H54 (cell line): ENCODE measurements around the gene PTPRF.

Experiments
- DNase-seq: peaks from one replicate; pipeline ENCODE4 v3.0.0; 2011; ENCODE audit warnings: low spot score, mixed read lengths; ENCODE audit not compliant: insufficient read length
- FAIRE-seq: peaks from 3 replicates; lab custom pipeline; 2011; peaks lifted over from hg19 to GRCh38; lab: Jason Lieb, UNC
- POLR2A ChIP-seq: IDR thresholded peaks from 2 replicates; pipeline ENCODE4 v1.6.1; 2011; ENCODE audit warnings: low read depth, mild to moderate bottlenecking, low read length

Gene PTPRF

GRCh38 chr1:43537423-43538142 is 6.9 kb downstream of the PTPRF start:
- FAIRE-seq: no peak
- peak; percentile 40 for DNase-seq
- no peak for TF ChIP-seq POLR2A

DNA sequence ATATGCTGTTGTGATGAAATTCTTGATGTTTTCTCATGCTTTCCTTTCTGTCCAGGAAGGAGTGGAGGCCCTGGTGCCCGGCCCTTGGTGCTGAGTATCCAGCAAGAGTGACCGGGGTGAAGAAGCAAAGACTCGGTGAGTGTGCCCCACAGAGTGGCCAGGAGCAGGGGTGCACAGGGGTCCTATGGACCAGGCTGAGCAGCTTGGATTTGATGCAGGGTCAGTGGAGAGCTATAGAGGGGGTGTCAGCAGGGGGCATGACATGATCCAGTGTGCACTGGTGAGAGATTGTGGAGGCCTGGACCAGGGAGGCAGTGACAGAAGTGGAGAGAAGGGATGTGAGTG is 7.4 kb downstream of the PTPRF start:
- FAIRE-seq (no peak), DNase-seq (no peak)
- TF ChIP-seq POLR2A: no peak

GRCh38 chr1:43538969-43539368 is 8.3 kb downstream of the PTPRF start:
- TF ChIP-seq POLR2A: no peak
- no peak for FAIRE-seq
- no peak for DNase-seq

DNA sequence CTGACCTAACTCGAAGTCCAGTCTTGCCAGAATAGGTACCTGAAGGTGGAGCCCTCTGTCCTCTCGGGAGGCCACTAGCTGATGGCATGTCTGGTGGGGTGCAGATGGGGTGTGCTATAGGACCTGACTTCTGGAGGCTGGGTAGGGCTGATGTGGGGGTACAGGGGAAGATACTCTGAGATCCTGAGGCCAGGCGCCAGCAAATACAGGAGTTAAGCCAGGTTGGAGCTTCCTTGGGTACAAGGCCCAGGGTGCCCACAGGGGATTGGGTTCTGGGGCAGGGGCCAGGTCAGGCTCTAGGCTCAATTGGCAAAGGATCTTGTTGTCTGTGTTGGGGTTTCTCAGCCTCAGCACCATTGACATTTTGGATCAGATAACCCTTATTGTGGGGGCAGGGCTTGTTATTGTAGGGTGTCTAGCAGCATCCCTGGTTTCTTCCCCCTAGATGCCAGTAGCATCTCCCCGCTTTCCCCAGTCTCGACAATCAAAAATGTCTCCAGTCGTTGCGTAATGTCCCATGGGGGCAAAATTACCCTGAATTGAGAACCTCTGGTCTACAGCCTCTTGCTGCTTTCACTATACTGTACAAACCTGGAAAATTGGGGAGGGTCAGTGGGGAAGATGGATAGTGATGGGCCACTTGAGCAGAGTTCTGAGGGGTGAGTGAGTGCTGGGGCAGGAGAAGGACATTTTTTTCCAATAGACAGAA is 9.2 kb downstream of the PTPRF start:
- FAIRE-seq: no peak
- DNase-seq: no peak
- no peak for TF ChIP-seq POLR2A

DNA sequence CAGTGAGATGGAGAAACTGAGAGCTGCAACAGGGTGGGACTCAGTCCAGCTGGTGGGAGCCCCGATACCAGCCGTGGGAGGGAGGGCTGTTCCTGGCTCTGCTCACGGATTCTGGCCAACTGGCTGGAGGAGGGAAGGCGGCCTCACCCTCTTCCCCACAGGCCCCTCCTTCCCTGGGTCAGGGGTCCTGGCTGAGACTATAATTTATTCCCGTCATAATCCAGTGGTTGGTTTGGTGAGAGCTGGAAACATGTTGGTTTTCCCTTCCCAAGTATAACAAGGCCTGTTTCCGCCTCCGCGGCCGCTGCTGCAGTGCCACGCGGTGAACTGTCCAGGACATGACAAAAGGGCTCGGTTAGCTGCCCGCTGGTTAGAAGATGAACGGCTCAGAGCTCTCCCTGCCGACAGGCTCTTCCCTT is 10.0 kb downstream of the PTPRF start:
- DNase-seq (no peak), FAIRE-seq (no peak)
- TF ChIP-seq POLR2A: no peak

GRCh38 chr1:43541141-43541540 is 10.5 kb downstream of the PTPRF start:
- TF ChIP-seq POLR2A: no peak
- no peak for FAIRE-seq

GRCh38 chr1:43541721-43542401 is 11.2 kb downstream of the PTPRF start:
- TF ChIP-seq POLR2A: no peak
- FAIRE-seq (no peak), DNase-seq (no peak)

More at GRCh38 chr1:43541141-43541540, 10.5 kb downstream of the PTPRF start:
- DNase-seq: no peak

GRCh38 chr1:43542527-43543458 is 12.1 kb downstream of the PTPRF start:
- no peak for TF ChIP-seq POLR2A
- FAIRE-seq: no peak

DNA sequence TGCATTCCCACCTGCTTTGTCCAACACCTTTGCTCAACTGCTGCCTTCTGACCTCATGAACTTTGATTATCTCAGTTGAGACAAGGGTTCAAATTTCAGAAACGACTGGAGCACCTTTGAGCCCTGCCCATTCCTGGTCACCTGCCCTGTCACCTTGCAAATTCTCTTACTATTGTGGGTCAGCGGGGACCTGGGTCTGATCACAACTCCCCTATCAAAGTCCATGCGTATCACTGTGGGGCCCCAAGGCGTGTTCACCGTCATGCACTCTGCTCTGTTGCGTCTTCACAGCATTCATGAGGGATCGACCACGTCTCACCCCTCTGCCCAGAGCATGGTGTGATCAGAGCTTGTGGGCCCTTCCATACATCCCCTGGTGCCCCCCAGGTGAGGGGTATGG is 12.9 kb downstream of the PTPRF start:
- TF ChIP-seq POLR2A: no peak
- FAIRE-seq: no peak
- DNase-seq: no peak

More at GRCh38 chr1:43542527-43543458, 12.1 kb downstream of the PTPRF start:
- DNase-seq: no peak

DNA sequence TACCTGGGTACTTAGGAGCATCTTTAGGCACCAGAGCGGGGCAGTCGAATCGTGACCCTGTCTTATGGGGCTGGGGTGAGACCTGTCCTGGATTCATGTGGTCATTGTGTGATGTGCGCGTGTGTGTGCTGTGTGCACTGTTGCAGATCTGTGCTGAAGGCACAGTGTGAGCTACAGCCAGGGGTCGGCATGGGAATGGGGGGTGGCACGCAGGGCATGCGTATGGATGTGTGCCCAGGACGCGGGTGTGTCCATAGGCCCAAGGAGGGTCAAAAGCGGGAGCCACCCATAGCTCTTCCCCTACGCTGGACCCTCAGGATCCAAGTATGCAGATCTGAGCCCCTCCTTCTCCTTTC is 14.6 kb downstream of the PTPRF start:
- FAIRE-seq (no peak), DNase-seq (no peak)
- TF ChIP-seq POLR2A: no peak

GRCh38 chr1:43545695-43546387 is 15.2 kb downstream of the PTPRF start:
- TF ChIP-seq POLR2A: no peak
- no peak for DNase-seq
- FAIRE-seq: no peak

DNA sequence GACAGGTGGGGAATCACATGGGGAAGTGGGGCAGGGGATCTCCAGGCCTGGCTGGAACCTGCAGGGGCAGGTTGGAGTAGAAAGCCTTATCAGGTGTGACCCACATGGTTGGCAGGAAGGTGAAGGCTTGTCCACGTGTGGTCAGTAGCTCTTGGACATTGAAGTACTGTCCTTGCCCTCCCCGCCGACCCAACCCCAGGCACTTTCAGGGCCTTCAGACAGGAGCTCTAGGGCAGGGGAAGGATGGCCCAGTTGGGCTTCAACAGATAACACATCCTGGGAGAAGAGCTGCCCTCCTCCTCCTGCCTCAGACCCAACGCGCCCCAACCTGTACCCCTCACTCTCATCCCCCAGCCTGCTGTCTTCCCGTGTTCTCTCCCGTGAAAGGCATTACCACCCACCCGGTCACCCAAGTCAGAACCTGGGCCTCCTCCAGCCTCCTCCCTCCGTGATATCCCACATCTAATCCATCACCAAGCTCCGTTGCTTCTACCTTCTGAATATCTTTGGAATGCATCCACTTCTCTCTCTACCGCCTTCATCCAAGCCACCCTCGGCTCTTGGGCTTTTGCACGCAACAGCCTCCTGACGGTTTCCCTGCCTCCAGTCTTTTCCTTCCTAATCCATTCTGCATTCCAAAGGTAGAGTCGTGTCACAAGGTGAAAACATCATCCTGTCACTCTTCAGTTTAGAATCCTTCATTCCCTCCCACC is 15.9 kb downstream of the PTPRF start:
- DNase-seq (no peak), FAIRE-seq (no peak)
- TF ChIP-seq POLR2A: no peak
